Esophagus muscularis mucosa (tissue), 4 donors: ENCODE results near the gene NPPB. TPM values are rescaled to one million over a fixed set of nuclear protein-coding genes. Genes with fewer than 3 reads are reported as not detected.

Experiments
- DNase-seq: peaks from one replicate; pipeline ENCODE4 v3.0.0-alpha.2; 2017; ENCODE audit errors: extremely low spot score
- H3K27ac ChIP-seq, 4 donors: fragments of 200-600 bp; sonication (generic); replicated peaks in 1 of 4; 1 replicate in 3 of 4; 2 replicates in 1 of 4; pipeline ENCODE4 v1.5.1; 2016 to 2019; ENCODE audit warnings: mild to moderate bottlenecking in 1 of 4
- H3K27me3 ChIP-seq, 4 donors: fragments of 200-600 bp; sonication (generic); one replicate each; pipeline versions ENCODE4 v1.5.1 to v1.6.0; 2016 to 2019
- H3K36me3 ChIP-seq, 4 donors: fragments of 200-600 bp; sonication (generic); one replicate each; pipeline ENCODE4 v1.5.1; 2016 to 2019
- H3K4me1 ChIP-seq, 4 donors: fragments of 200-600 bp; sonication (generic); one replicate each; pipeline ENCODE4 v1.5.1; 2016 to 2019
- H3K4me3 ChIP-seq, 4 donors: fragments of 200-600 bp; sonication (generic); 1 replicate in 2 of 4; 2 replicates in 2 of 4; pipeline ENCODE4 v1.5.1; 2016 to 2019; ENCODE audit warnings: mild to moderate bottlenecking in 4 of 4, moderate library complexity in 1 of 4
- H3K9me3 ChIP-seq, 4 donors: fragments of 200-600 bp; sonication (generic); 1 replicate in 3 of 4; 2 replicates in 1 of 4; pipeline ENCODE4 v1.5.1; 2016 to 2019
- EP300 ChIP-seq: sonication (generic); formaldehyde crosslinking; IDR thresholded peaks from one replicate; pipeline ENCODE4 v1.6.1; 2017; ENCODE audit warnings: antibody characterized with exemption
- POLR2A ChIP-seq: fragments of 450-650 bp; IDR thresholded peaks from one replicate; pipeline ENCODE4 v1.6.1; 2017; ENCODE audit warnings: antibody characterized with exemption, moderate library complexity, mild to moderate bottlenecking, low read depth
- POLR2AphosphoS5 ChIP-seq, 2 donors: sonication (generic); formaldehyde crosslinking; IDR thresholded peaks; one replicate each; pipeline ENCODE4 v1.6.1; 2017; ENCODE audit warnings: antibody characterized with exemption in 2 of 2
- WGBS: methylation state at CpG from one replicate; pipeline ENCODE4 v1.1.5; 2018; 5-methylcytosine and 5-hydroxymethylcytosine counted together
- intact Hi-C: fragments of 100-400 bp; cut with DNase I; formaldehyde crosslinking; loops from one replicate; pipeline ENCODE4 v1.15.1; 2023
- total RNA-seq, 4 donors: library from RNA; depleted of rRNA; stranded (reverse); fragments of >200 nt; gene quantifications; one replicate each; pipeline versions ENCODE4 v1.1.0 to v1.2.1, GENCODE V29; 2016
- TF ChIP-seq, protein P1 (sequence below), 3 experiments: fragments of 200-600 bp in 2 of 3; fragments of 450-650 bp in 1 of 3; sonication (generic) in 2 of 3; IDR thresholded peaks; one replicate each; pipeline ENCODE4 v1.5.1; 2017 to 2019; ENCODE audit warnings: antibody characterized with exemption in 3 of 3, mild to moderate bottlenecking in 2 of 3, moderate library complexity in 1 of 3

The NPPB gene
- total RNA-seq, 4 donors from 2014 or later: not detected

GRCh38 chr1:11855430-11855829 lies 3.3 kb downstream of the NPPB start:
- Histone ChIP-seq H3K4me3 (no peak overlapping the region), H3K9me3 (no peaks in the 10 kb centered on the region), H3K27ac (no peak overlapping the region), H3K36me3 (no peaks in the 10 kb centered on the region), H3K4me1 (peaks cover 0 to 9% (median 6%) of the 10 kb centered on the region in 4 donors), H3K27me3 (peaks cover 0 to 65% (median 22%) of the 10 kb centered on the region in 4 donors)
- intact Hi-C loops: no loop called here
- DNase-seq: no peak
- WGBS: 70% methylated on average over 8 of the region's 8 CpGs
- TF ChIP-seq EP300: no peak

DNA sequence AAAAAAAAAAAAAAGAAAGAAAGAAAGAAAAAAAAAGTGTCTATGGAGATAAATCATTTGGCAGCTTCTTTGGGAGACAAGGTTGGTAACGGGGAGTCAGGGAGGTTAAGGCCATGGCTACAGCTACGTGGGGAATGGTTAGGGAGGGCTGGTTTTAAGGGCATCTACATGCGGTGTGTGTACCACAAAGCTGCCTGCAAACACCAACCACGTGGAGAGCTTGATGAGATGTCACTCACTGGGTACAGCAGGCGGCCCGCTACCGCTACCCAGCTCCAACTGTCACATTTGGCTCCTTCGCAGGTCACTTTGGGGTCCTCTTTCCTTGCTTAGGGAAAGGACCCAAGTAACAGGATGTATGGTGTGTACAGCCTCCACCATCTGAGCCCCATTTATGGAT lies 4.2 kb downstream of the NPPB start:
- no peak for DNase-seq
- Histone ChIP-seq H3K36me3 (no peaks in the 10 kb centered on the region), H3K4me1 (peaks cover 0 to 9% (median 6%) of the 10 kb centered on the region in 4 donors), H3K9me3 (no peaks in the 10 kb centered on the region), H3K27me3 (peaks cover 0 to 56% (median 15%) of the 10 kb centered on the region in 4 donors), H3K27ac (no peak overlapping the region), H3K4me3 (no peak overlapping the region)
- intact Hi-C loops: no loop called here
- 45% methylated on average over 7 of the region's 8 CpGs for WGBS
- TF ChIP-seq EP300 (no peak), POLR2AphosphoS5 (IDR thresholded peaks at IDR 0.05) (no peak), POLR2A (no peak)
- TF ChIP-seq, protein P1, sequence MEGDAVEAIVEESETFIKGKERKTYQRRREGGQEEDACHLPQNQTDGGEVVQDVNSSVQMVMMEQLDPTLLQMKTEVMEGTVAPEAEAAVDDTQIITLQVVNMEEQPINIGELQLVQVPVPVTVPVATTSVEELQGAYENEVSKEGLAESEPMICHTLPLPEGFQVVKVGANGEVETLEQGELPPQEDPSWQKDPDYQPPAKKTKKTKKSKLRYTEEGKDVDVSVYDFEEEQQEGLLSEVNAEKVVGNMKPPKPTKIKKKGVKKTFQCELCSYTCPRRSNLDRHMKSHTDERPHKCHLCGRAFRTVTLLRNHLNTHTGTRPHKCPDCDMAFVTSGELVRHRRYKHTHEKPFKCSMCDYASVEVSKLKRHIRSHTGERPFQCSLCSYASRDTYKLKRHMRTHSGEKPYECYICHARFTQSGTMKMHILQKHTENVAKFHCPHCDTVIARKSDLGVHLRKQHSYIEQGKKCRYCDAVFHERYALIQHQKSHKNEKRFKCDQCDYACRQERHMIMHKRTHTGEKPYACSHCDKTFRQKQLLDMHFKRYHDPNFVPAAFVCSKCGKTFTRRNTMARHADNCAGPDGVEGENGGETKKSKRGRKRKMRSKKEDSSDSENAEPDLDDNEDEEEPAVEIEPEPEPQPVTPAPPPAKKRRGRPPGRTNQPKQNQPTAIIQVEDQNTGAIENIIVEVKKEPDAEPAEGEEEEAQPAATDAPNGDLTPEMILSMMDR (IDR thresholded peaks at IDR 0.05): no peak

- Histone ChIP-seq H3K9me3 (no peaks in the 10 kb centered on the region), H3K27me3 (peaks cover 0 to 23% (median 0%) of the 10 kb centered on the region in 4 donors), H3K4me3 (no peak overlapping the region), H3K4me1 (peaks cover 5 to 9% (median 6%) of the 10 kb centered on the region in 4 donors), H3K36me3 (peaks cover 0 to 15% (median 7%) of the 10 kb centered on the region in 4 donors), H3K27ac (no peak overlapping the region)
- TF ChIP-seq POLR2AphosphoS5 (IDR thresholded peaks at IDR 0.05) (no peak), POLR2A (no peak), EP300 (no peak)
- TF ChIP-seq, protein P1 (IDR thresholded peaks at IDR 0.05): no peak
- no peak for DNase-seq
- 73% methylated on average over 7 of the region's 7 CpGs for WGBS
- intact Hi-C loops: no loop called here
Observed at GRCh38 chr1:11851180-11851579, 7.6 kb downstream of the NPPB start.

GRCh38 chr1:11850156-11850555 lies 8.6 kb downstream of the NPPB start:
- TF ChIP-seq, protein P1 (IDR thresholded peaks at IDR 0.05): no peak
- no peak for TF ChIP-seq POLR2AphosphoS5 (IDR thresholded peaks at IDR 0.05)
- no peak for TF ChIP-seq POLR2A
- TF ChIP-seq EP300: no peak
- intact Hi-C loops: no loop called here
- H3K27me3 ChIP-seq: peaks cover 0 to 17% (median 0%) of the 10 kb centered on the region in 4 donors
- H3K36me3 ChIP-seq: peaks cover 0 to 26% (median 11%) of the 10 kb centered on the region in 4 donors
- peaks cover 5 to 9% (median 6%) of the 10 kb centered on the region in 4 donors for H3K4me1 ChIP-seq
- WGBS: 64% methylated on average over 8 of the region's 11 CpGs
- no peak overlapping the region for H3K27ac ChIP-seq
- no peaks in the 10 kb centered on the region for H3K9me3 ChIP-seq
- H3K4me3 ChIP-seq: no peak overlapping the region
- no peak for DNase-seq

GRCh38 chr1:11848373-11848700 lies 10.4 kb downstream of the NPPB start:
- WGBS: 86% methylated on average over 9 of the region's 9 CpGs
- intact Hi-C loops: no loop called here
- H3K4me1 ChIP-seq: peaks cover 5 to 9% (median 6%) of the 10 kb centered on the region in 4 donors
- no peaks in the 10 kb centered on the region for H3K9me3 ChIP-seq
- no peak overlapping the region for H3K27ac ChIP-seq
- peaks cover 0 to 7% (median 0%) of the 10 kb centered on the region in 4 donors for H3K27me3 ChIP-seq
- H3K36me3 ChIP-seq: peaks cover 8 to 44% (median 26%) of the 10 kb centered on the region in 4 donors
- H3K4me3 ChIP-seq: no peak overlapping the region
- no peak for DNase-seq
- TF ChIP-seq, protein P1 (IDR thresholded peaks at IDR 0.05): no peak
- TF ChIP-seq POLR2A (no peak), EP300 (no peak), POLR2AphosphoS5 (IDR thresholded peaks at IDR 0.05) (no peak)
